ENCODE results near the gene SLC35G6.

- no peak for TF ChIP-seq MAX (IDR thresholded peaks at IDR 0.05)
- TF ChIP-seq CTCF (IDR thresholded peaks at IDR 0.05; ENCODE audit: low read depth, low read length, missing input control), result no peak
- no peak for TF ChIP-seq SP1 (IDR thresholded peaks at IDR 0.05)
Measured at GRCh38 chr17:7437369-7437863, 43.8 kb upstream of the SLC35G6 start.

Measured in liver (tissue), 3 donors.